HCT116 (cell line): ENCODE data around the gene TOR4A. TPM values are rescaled to one million over a fixed set of nuclear protein-coding genes. Genes with fewer than 3 reads are reported as not detected.

Experiments
- ATAC-seq: fragments of 200-7000 bp; cut with Tn5 transposase; 2 replicates; pipeline ENCODE4 v1.9.1; 2020; ENCODE audit warnings: mild to moderate bottlenecking, moderate library complexity
- BruUV-seq: library from RNA; stranded (reverse); fragments of 400-500 nt; replicated peaks from 2 replicates; lab custom pipeline; 2021; lab: Mats Ljungman, UMichigan
- CTCF ChIA-PET: fragments of 300-600 bp; sonication (Branson Sonifier 250); formaldehyde crosslinking; loops from one replicate; lab custom pipeline; 2021; ENCODE audit warnings: antibody characterized with exemption; lab: Charles Lee
- POLR2A ChIA-PET: fragments of 300-600, 350-600 bp; sonication (Branson Sonifier 250); formaldehyde crosslinking; loops from one replicate; lab custom pipeline; 2021; ENCODE audit warnings: antibody characterized with exemption; lab: Charles Lee
- RAD21 ChIA-PET, 2 experiments: fragments of 300-600 bp; sonication (Branson Sonifier 250); formaldehyde crosslinking; loops; one replicate each; lab custom pipeline; 2023; ENCODE audit warnings: low total read pairs in 2 of 2; ENCODE audit not compliant: uncharacterized antibody in 2 of 2, unreplicated experiment in 2 of 2, low non-redundant PET in 1 of 2; lab: Charles Lee
- DNase-seq: peaks from one replicate; pipeline ENCODE4 v3.0.0-alpha.2; 2010; ENCODE audit warnings: low read depth, low spot score
- H2AFZ ChIP-seq: fragments of 200-600 bp; shearing (Covaris generic), sonication (generic); 2 replicates; pipeline ENCODE4 v1.6.1; 2017; ENCODE audit warnings: low read depth, mixed run types, mixed read lengths, antibody characterized with exemption, low read length; ENCODE audit not compliant: poor library complexity, severe bottlenecking
- H3K27ac ChIP-seq: 2 replicates; pipeline ENCODE4 v1.5.1; 2012; ENCODE audit warnings: low read depth, low read length
- H3K27me3 ChIP-seq: fragments of 200-600 bp; sonication (generic); 2 replicates; pipeline ENCODE4 v1.6.1; 2016; ENCODE audit warnings: mixed run types, low read length, mixed read lengths; ENCODE audit not compliant: insufficient read depth
- H3K36me3 ChIP-seq, 2 experiments: fragments of 200-500 bp in 1 of 2; fragments of 200-600 bp in 1 of 2; sonication (Bioruptor generic) in 1 of 2; sonication (generic) in 1 of 2; 2 replicates each; pipeline versions ENCODE4 v1.5.1 to v1.6.1; 2014 to 2016; ENCODE audit warnings: low read length in 2 of 2, inconsistent platforms in 1 of 2, mixed read lengths in 1 of 2, mixed run types in 1 of 2; ENCODE audit not compliant: insufficient read depth in 2 of 2, control insufficient read depth in 1 of 2
- H3K4me1 ChIP-seq, 2 experiments: fragments of 200-600 bp in 1 of 2; sonication (generic) in 1 of 2; 2 replicates each; pipeline versions ENCODE4 v1.5.1 to v1.6.1; 2012 to 2017; ENCODE audit warnings: low read length in 2 of 2, inconsistent platforms in 1 of 2, mild to moderate bottlenecking in 1 of 2, mixed read lengths in 1 of 2, mixed run types in 1 of 2, moderate library complexity in 1 of 2; ENCODE audit not compliant: insufficient read depth in 2 of 2, control insufficient read depth in 1 of 2
- H3K4me2 ChIP-seq: fragments of 200-600 bp; sonication (generic); 2 replicates; pipeline ENCODE4 v1.6.1; 2017; ENCODE audit warnings: mixed run types, low read length, mixed read lengths
- H3K4me3 ChIP-seq, 2 experiments: fragments of 200-600 bp in 1 of 2; sonication (generic) in 1 of 2; replicated peaks in 1 of 2; 2 replicates each; pipeline ENCODE4 v1.5.1; 2011 to 2016; ENCODE audit warnings: low read length in 2 of 2, control low read depth in 1 of 2, low read depth in 1 of 2, mild to moderate bottlenecking in 1 of 2, mixed read lengths in 1 of 2, mixed run types in 1 of 2
- H3K79me2 ChIP-seq: fragments of 200-600 bp; sonication (generic); 2 replicates; pipeline ENCODE4 v1.6.1; 2017; ENCODE audit warnings: mild to moderate bottlenecking, mixed run types, low read length, moderate library complexity, mixed read lengths; ENCODE audit not compliant: insufficient read depth
- H3K9ac ChIP-seq: fragments of 200-600 bp; sonication (generic); 2 replicates; pipeline ENCODE4 v1.6.1; 2016; ENCODE audit warnings: low read length, mixed read lengths
- H3K9me2 ChIP-seq: fragments of 200-600 bp; sonication (generic), shearing (Covaris generic); 2 replicates; pipeline ENCODE4 v1.6.1; 2017; ENCODE audit warnings: mixed run types, mild to moderate bottlenecking, moderate library complexity; ENCODE audit not compliant: insufficient read depth
- H3K9me3 ChIP-seq, 2 experiments: fragments of 200-500 bp in 1 of 2; fragments of 200-600 bp in 1 of 2; sonication (Bioruptor generic) in 1 of 2; sonication (generic) in 1 of 2; 2 replicates each; pipeline ENCODE4 v1.6.1; 2014 to 2017; ENCODE audit warnings: low read length in 2 of 2, mixed read lengths in 2 of 2, inconsistent platforms in 1 of 2, low read depth in 1 of 2, mild to moderate bottlenecking in 1 of 2, mixed run types in 1 of 2, moderate library complexity in 1 of 2; ENCODE audit not compliant: control insufficient read depth in 1 of 2, insufficient read depth in 1 of 2
- H4K20me1 ChIP-seq: fragments of 200-600 bp; sonication (generic), shearing (Covaris generic); 2 replicates; pipeline ENCODE4 v1.6.1; 2017; ENCODE audit warnings: mixed run types, mild to moderate bottlenecking, moderate library complexity; ENCODE audit not compliant: insufficient read depth
- CEBPB ChIP-seq: IDR thresholded peaks from 2 replicates; pipeline ENCODE4 v1.6.1; 2012; ENCODE audit warnings: low read depth
- EZH2 ChIP-seq: fragments of 200-600 bp; sonication (generic); IDR thresholded peaks from 2 replicates; pipeline ENCODE4 v1.6.1; 2017; ENCODE audit warnings: antibody characterized with exemption, mixed run types
- FOSL1 ChIP-seq: IDR thresholded peaks from 2 replicates; pipeline ENCODE4 v1.6.1; 2012; ENCODE audit warnings: low read depth
- JUND ChIP-seq: IDR thresholded peaks from 2 replicates; pipeline ENCODE4 v1.6.1; 2012
- SRF ChIP-seq: IDR thresholded peaks from 2 replicates; pipeline ENCODE4 v1.6.1; 2012; ENCODE audit warnings: low read depth
- intact Hi-C: fragments of 100-400 bp; cut with micrococcal nuclease; formaldehyde crosslinking; loops from 2 replicates; pipeline ENCODE4 v1.10.0; 2022
- total RNA-seq: library from RNA; stranded (reverse); gene quantifications from one replicate; pipeline ENCODE4 v1.2.1, GENCODE V29; 2021; ENCODE audit not compliant: unreplicated experiment
- TF ChIP-seq, protein P1 (sequence below): IDR thresholded peaks from 2 replicates; pipeline ENCODE4 v1.6.1; 2011; ENCODE audit warnings: mild to moderate bottlenecking, low read length, moderate library complexity; ENCODE audit not compliant: insufficient replicate concordance; ENCODE audit errors: extremely low read depth

The TOR4A gene
- total RNA-seq, 1 experiment from 2014 or later, result 34.0 TPM

GRCh38 chr9:137270929-137271695 lies 6.4 kb upstream of the TOR4A start:
- Histone ChIP-seq H3K9ac (no peak overlapping the region), H3K4me1 (peaks cover 20 to 25% of the 10 kb centered on the region in 2 experiments; a peak in 3 of 4 replicates), H3K9me2 (no peaks in the 10 kb centered on the region), H4K20me1 (no peaks in the 10 kb centered on the region), H3K79me2 (no peaks in the 10 kb centered on the region), H3K36me3 (peaks cover 8 to 25% of the 10 kb centered on the region in 2 experiments; a peak in 3 of 4 replicates), H3K4me2 (no peak overlapping the region), H3K27me3 (no peaks in the 10 kb centered on the region), H2AFZ (no peak overlapping the region), H3K27ac (no peak overlapping the region; the same call in 1 of the 2 replicates), H3K4me3 (no peak overlapping the region), H3K9me3 (no peaks in the 10 kb centered on the region)
- ChIA-PET RAD21 (no interaction called here), CTCF (no interaction called here), POLR2A (no interaction called here)
- intact Hi-C loops, result no loop called here
- no TSS peak for BruUV-seq
- DNase-seq (no peak), ATAC-seq (no peak)
- TF ChIP-seq SRF (no peak), JUND (no peak)
- TF ChIP-seq, all 23 proteins: peak for 0

DNA sequence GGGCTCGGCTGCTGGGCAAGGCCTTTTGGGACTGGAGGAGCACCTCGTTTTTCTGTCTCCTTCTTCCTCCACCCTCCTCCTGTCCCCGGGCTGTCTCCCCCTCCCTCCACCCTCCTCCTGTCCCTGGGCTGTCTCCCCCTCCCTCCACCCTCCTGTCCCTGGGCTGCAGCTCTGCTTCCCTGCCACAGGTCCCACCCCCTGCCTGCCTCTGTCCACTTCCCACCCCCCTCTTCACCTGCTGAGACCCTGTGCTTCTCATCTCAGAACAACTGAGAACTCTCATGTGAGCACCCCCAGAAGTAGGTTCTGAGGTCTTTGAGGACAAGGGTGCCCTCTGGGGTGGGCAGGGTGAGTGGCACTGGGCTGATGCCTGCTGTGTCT lies 5.8 kb upstream of the TOR4A start:
- RAD21 ChIA-PET, result no interaction called here
- no TSS peak for BruUV-seq
- no peaks in the 10 kb centered on the region for H3K27me3 ChIP-seq
- H3K9me2 ChIP-seq, result no peaks in the 10 kb centered on the region
- DNase-seq (no peak), ATAC-seq (no peak)
- no peak overlapping the region for H3K4me2 ChIP-seq
- no peak overlapping the region for H2AFZ ChIP-seq
- TF ChIP-seq, protein P1, sequence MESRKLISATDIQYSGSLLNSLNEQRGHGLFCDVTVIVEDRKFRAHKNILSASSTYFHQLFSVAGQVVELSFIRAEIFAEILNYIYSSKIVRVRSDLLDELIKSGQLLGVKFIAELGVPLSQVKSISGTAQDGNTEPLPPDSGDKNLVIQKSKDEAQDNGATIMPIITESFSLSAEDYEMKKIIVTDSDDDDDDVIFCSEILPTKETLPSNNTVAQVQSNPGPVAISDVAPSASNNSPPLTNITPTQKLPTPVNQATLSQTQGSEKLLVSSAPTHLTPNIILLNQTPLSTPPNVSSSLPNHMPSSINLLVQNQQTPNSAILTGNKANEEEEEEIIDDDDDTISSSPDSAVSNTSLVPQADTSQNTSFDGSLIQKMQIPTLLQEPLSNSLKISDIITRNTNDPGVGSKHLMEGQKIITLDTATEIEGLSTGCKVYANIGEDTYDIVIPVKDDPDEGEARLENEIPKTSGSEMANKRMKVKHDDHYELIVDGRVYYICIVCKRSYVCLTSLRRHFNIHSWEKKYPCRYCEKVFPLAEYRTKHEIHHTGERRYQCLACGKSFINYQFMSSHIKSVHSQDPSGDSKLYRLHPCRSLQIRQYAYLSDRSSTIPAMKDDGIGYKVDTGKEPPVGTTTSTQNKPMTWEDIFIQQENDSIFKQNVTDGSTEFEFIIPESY, result no peak
- TF ChIP-seq EZH2, result no peak
- no peak for TF ChIP-seq FOSL1
- no peak for TF ChIP-seq CEBPB
- no peaks in the 10 kb centered on the region for H4K20me1 ChIP-seq
- H3K36me3 ChIP-seq, result peaks cover 8 to 25% of the 10 kb centered on the region in 2 experiments; a peak in 3 of 4 replicates
- peaks cover 25 to 31% of the 10 kb centered on the region in 2 experiments for H3K4me1 ChIP-seq
- intact Hi-C loops, result no loop called here
- H3K4me3 ChIP-seq, result no peak overlapping the region
- no peaks in the 10 kb centered on the region for H3K79me2 ChIP-seq
- POLR2A ChIA-PET, result no interaction called here
- H3K9me3 ChIP-seq, result no peaks in the 10 kb centered on the region
- H3K27ac ChIP-seq, result no peak overlapping the region; the same call in 1 of the 2 replicates
- no peak overlapping the region for H3K9ac ChIP-seq
- CTCF ChIA-PET, result no interaction called here
